Measurements from ENCODE around the gene NMNAT1.
A peak's percentile ranks its signal among the peaks of the same experiment; 100 is the strongest.
"Not testable (repeated sequence)": the region's sequence is repeated elsewhere in the genome, so short reads cannot be mapped to it uniquely, and the experiment has no call there.

NMNAT1 gene

GRCh38 chr1:9996624-9997582, 53.6 kb downstream of the NMNAT1 start, which contains the start of gene RBP7:
TSS of gene RBP7 (plus strand) at chr1:9997228. CDS start at chr1:9997259, 31 bp downstream.
- in situ Hi-C loops (cut with MboI; ENCODE audit: low pct_unique_long_range_greater_than_20kb, low sequenced_read_pairs) = no loop called here
- no peak for DNase-seq

- in situ Hi-C loops (cut with MboI; ENCODE audit: low pct_unique_long_range_greater_than_20kb, low sequenced_read_pairs) = no loop called here
- no peak for DNase-seq
Observed at GRCh38 chr1:10001016-10001665, 57.9 kb downstream of the NMNAT1 start.

GRCh38 chr1:10005248-10005647, 62.0 kb downstream of the NMNAT1 start:
- DNase-seq; in situ Hi-C loops (cut with MboI; ENCODE audit: low pct_unique_long_range_greater_than_20kb, low sequenced_read_pairs): not testable (repeated sequence)

- no peak for DNase-seq
- in situ Hi-C loops (cut with MboI; ENCODE audit: low pct_unique_long_range_greater_than_20kb, low sequenced_read_pairs) = no loop called here
Observed at GRCh38 chr1:10007169-10007568, 63.9 kb downstream of the NMNAT1 start.

GRCh38 chr1:10014016-10014415, 70.7 kb downstream of the NMNAT1 start:
- in situ Hi-C loops (cut with MboI; ENCODE audit: low pct_unique_long_range_greater_than_20kb, low sequenced_read_pairs) = no loop called here

GRCh38 chr1:10019561-10019960, 76.3 kb downstream of the NMNAT1 start:
- in situ Hi-C loops (cut with MboI; ENCODE audit: low pct_unique_long_range_greater_than_20kb, low sequenced_read_pairs) = no loop called here
- DNase-seq = no peak

More at GRCh38 chr1:10014016-10014415, 70.7 kb downstream of the NMNAT1 start:
- no peak for DNase-seq

GRCh38 chr1:10020086-10020485, 76.8 kb downstream of the NMNAT1 start:
- DNase-seq = no peak
- in situ Hi-C loops (cut with MboI; ENCODE audit: low pct_unique_long_range_greater_than_20kb, low sequenced_read_pairs) = no loop called here

GRCh38 chr1:10020678-10021077, 77.4 kb downstream of the NMNAT1 start:
- in situ Hi-C loops (cut with MboI; ENCODE audit: low pct_unique_long_range_greater_than_20kb, low sequenced_read_pairs); DNase-seq: not testable (repeated sequence)

- in situ Hi-C loops (cut with MboI; ENCODE audit: low pct_unique_long_range_greater_than_20kb, low sequenced_read_pairs) = not testable (repeated sequence)
Observed at GRCh38 chr1:10021992-10022391, 78.7 kb downstream of the NMNAT1 start.

GRCh38 chr1:10022656-10023055, 79.4 kb downstream of the NMNAT1 start:
- in situ Hi-C loops (cut with MboI; ENCODE audit: low pct_unique_long_range_greater_than_20kb, low sequenced_read_pairs) = no loop called here
- no peak for DNase-seq

More at GRCh38 chr1:10021992-10022391, 78.7 kb downstream of the NMNAT1 start:
- DNase-seq = not testable (repeated sequence)

GRCh38 chr1:10025354-10025753, 82.1 kb downstream of the NMNAT1 start:
- in situ Hi-C loops (cut with MboI; ENCODE audit: low pct_unique_long_range_greater_than_20kb, low sequenced_read_pairs) = no loop called here
- DNase-seq = no peak

- DNase-seq = no peak
- in situ Hi-C loops (cut with MboI; ENCODE audit: low pct_unique_long_range_greater_than_20kb, low sequenced_read_pairs) = no loop called here
Observed at GRCh38 chr1:10027027-10027426, 83.8 kb downstream of the NMNAT1 start.

GRCh38 chr1:10028956-10029500, 85.8 kb downstream of the NMNAT1 start:
- in situ Hi-C loops (cut with MboI; ENCODE audit: low pct_unique_long_range_greater_than_20kb, low sequenced_read_pairs); DNase-seq: not testable (repeated sequence)

GRCh38 chr1:10031461-10031860, 88.2 kb downstream of the NMNAT1 start:
- no peak for DNase-seq
- in situ Hi-C loops (cut with MboI; ENCODE audit: low pct_unique_long_range_greater_than_20kb, low sequenced_read_pairs) = no loop called here

GRCh38 chr1:10032590-10033358, 89.5 kb downstream of the NMNAT1 start, which contains the start of gene UBE4B:
TSS of gene UBE4B (plus strand) at chr1:10032958. CDS start at chr1:10033671, 713 bp downstream.
- in situ Hi-C loops (cut with MboI; ENCODE audit: low pct_unique_long_range_greater_than_20kb, low sequenced_read_pairs) = no loop called here
- peak; percentile 100 for DNase-seq

- in situ Hi-C loops (cut with MboI; ENCODE audit: low pct_unique_long_range_greater_than_20kb, low sequenced_read_pairs) = no loop called here
Observed at GRCh38 chr1:10033359-10033845, 90.1 kb downstream of the NMNAT1 start.

More at GRCh38 chr1:10033359-10033845, 90.1 kb downstream of the NMNAT1 start:
- no peak for DNase-seq
